Mucosa of rectum (tissue), 2 donors: ENCODE data around the gene CAMK2G.
"Not testable (repeated sequence)": the region's sequence is repeated elsewhere in the genome, so short reads cannot be mapped to it uniquely, and the experiment has no call there.

Source experiments
- H3K27ac ChIP-seq, 2 donors: one replicate each; pipeline ENCODE4 v1.7.0; 2013; ENCODE audit warnings: inconsistent platforms in 2 of 2, low read depth in 2 of 2, low read length in 2 of 2
- H3K27me3 ChIP-seq, 2 donors: one replicate each; pipeline ENCODE4 v1.7.0; 2013; ENCODE audit warnings: low read length in 2 of 2; ENCODE audit not compliant: control insufficient read depth in 2 of 2, insufficient read depth in 2 of 2
- H3K36me3 ChIP-seq, 2 donors: one replicate each; pipeline ENCODE4 v1.7.0; 2013; ENCODE audit warnings: low read length in 2 of 2; ENCODE audit not compliant: control insufficient read depth in 2 of 2, insufficient read depth in 2 of 2
- H3K4me1 ChIP-seq, 2 donors: one replicate each; pipeline ENCODE4 v1.7.0; 2013; ENCODE audit warnings: low read length in 2 of 2, mild to moderate bottlenecking in 1 of 2; ENCODE audit not compliant: control insufficient read depth in 2 of 2, insufficient read depth in 2 of 2
- H3K4me3 ChIP-seq, 2 donors: one replicate each; pipeline ENCODE4 v1.7.0; 2013; ENCODE audit warnings: low read length in 2 of 2
- H3K9ac ChIP-seq, 2 donors: one replicate each; pipeline ENCODE4 v1.7.0; 2013; ENCODE audit warnings: low read length in 2 of 2, low read depth in 1 of 2, mild to moderate bottlenecking in 1 of 2
- H3K9me3 ChIP-seq, 2 donors: one replicate each; pipeline ENCODE4 v1.7.0; 2013; ENCODE audit warnings: low read length in 2 of 2; ENCODE audit not compliant: control insufficient read depth in 2 of 2
- donor health status: healthy.
- donor health status: Normal muscosa, but diverticular disease.

CAMK2G gene

DNA sequence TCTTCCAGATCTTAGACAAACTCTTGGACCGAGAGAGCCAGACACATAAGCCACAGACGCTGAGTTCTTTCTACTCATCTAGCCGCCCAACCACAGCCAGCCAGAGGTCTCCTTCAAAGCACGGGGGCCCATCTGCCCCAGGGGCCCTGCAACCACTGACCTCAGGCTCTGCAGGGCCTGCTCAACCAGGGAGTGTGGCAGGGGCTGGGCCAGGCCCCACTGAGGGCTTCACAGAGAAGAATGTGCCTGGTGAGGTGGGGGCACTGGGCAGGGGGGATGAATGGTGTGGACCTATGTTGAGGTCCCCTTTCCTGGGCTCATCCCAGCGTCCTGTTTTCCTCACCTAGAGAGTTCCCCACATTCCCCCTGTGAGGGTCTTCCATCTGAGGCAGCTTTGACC, 77.6 kb downstream of the CAMK2G start:
- no peak overlapping the region for H3K27ac ChIP-seq
- peaks cover 84 to 86% of the 10 kb centered on the region in 2 donors for H3K36me3 ChIP-seq
- no peaks in the 10 kb centered on the region for H3K9me3 ChIP-seq
- no peaks in the 10 kb centered on the region for H3K27me3 ChIP-seq
- H3K4me3 ChIP-seq: no peak overlapping the region
- no peak overlapping the region for H3K9ac ChIP-seq
- no peaks in the 10 kb centered on the region for H3K4me1 ChIP-seq

GRCh38 chr10:73796035-73796434, 78.3 kb downstream of the CAMK2G start:
- H3K27ac ChIP-seq, H3K4me3 ChIP-seq, H3K9me3 ChIP-seq, H3K27me3 ChIP-seq, H3K9ac ChIP-seq, H3K4me1 ChIP-seq: not testable (repeated sequence)
- peaks cover 84 to 86% of the 10 kb centered on the region in 2 donors for H3K36me3 ChIP-seq

DNA sequence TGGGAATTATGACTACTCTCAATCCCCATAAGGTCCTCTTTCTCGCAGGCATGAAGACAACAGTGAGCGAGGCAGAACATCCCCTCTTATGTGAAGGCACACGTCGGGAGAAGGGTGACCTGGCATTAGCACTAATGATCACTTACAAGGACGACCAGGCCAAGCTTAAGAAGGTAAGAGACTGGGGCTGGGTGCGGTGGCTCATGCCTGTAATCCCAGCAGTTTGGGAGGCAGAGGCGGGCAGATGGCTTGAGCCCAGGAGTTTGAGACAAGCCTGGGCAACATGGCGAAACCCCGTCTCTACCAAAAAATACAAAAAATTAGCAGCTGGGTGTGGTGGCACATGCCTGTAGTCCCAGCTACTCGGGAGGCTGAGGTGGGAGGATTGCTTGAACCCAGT, 78.9 kb downstream of the CAMK2G start:
- peaks cover 84 to 85% of the 10 kb centered on the region in 2 donors for H3K36me3 ChIP-seq
- not testable (repeated sequence) for H3K4me1 ChIP-seq, H3K4me3 ChIP-seq, H3K27ac ChIP-seq, H3K9me3 ChIP-seq, H3K9ac ChIP-seq, H3K27me3 ChIP-seq

- H3K4me1 ChIP-seq: no peaks in the 10 kb centered on the region
- no peak overlapping the region for H3K4me3 ChIP-seq
- peaks cover 84 to 86% of the 10 kb centered on the region in 2 donors for H3K36me3 ChIP-seq
- no peaks in the 10 kb centered on the region for H3K9me3 ChIP-seq
- no peak overlapping the region for H3K27ac ChIP-seq
- H3K27me3 ChIP-seq: no peaks in the 10 kb centered on the region
- H3K9ac ChIP-seq: no peak overlapping the region
Observed at GRCh38 chr10:73793456-73793855, 80.9 kb downstream of the CAMK2G start.

DNA sequence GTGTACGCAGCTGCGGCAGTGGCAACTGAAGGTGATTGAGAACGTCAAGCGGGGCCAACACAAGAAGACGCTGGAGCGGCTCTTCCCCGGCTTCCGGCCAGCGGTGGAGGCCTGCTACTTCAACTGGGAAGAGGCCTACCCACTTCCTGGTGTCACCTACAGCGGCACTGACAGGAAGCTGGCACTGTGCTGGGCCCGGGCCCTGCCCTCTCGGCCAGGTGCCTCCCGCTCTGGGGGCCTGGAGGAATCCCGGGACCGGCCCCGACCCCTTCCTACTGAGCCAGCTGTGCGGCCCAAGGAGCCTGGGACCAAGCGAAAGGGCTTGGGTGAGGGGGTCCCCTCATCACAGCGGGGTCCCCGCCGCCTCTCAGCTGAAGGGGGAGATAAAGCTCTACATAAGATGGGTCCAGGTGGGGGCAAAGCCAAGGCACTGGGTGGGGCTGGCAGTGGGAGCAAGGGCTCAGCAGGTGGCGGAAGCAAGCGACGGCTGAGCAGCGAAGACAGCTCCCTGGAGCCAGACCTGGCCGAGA, 82.4 kb downstream of the CAMK2G start:
- Histone ChIP-seq H3K9me3 (no peaks in the 10 kb centered on the region), H3K9ac (no peak overlapping the region), H3K4me1 (peaks cover 4 to 5% of the 10 kb centered on the region in 2 donors), H3K4me3 (no peak overlapping the region), H3K27me3 (no peaks in the 10 kb centered on the region), H3K36me3 (peaks cover 72 to 74% of the 10 kb centered on the region in 2 donors), H3K27ac (no peak overlapping the region)

DNA sequence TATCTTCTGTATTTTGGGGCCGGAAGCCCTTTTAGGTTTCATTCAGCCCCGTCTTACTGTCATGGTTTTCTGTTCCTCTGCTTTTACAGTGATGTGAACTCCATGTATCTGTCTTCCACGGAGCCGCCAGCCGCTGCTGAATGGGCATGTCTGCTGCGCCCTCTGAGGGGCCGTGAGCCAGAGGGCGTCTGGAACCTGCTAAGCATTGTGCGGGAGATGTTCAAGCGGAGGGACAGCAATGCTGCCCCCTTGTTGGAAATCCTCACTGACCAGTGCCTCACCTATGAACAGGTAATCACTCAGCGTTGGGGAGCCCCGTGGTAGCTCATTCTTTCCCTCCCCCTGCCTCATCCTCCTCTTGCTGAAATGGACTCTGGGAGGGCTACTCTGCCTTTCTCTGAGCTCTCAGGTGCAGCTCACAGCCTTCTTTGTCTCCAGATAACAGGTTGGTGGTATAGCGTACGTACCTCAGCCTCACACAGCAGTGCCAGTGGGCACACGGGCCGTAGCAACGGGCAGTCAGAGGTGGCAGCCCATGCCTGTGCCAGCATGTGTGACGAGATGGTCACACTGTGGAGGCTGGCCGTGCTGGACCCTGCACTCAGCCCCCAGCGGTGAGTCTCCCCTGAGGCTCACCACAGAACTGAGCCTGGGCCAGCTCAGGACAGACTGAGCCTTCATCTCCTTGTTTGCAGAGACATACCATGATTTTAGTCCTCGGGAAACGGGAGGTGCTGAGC, 83.3 kb downstream of the CAMK2G start:
- Histone ChIP-seq H3K27me3 (no peaks in the 10 kb centered on the region), H3K27ac (no peak overlapping the region), H3K9me3 (no peaks in the 10 kb centered on the region), H3K4me3 (no peak overlapping the region), H3K36me3 (peaks cover 65 to 67% of the 10 kb centered on the region in 2 donors), H3K4me1 (peaks cover 10% of the 10 kb centered on the region in 2 donors), H3K9ac (no peak overlapping the region)

- Histone ChIP-seq H3K9ac (no peak overlapping the region), H3K27ac (no peak overlapping the region), H3K4me3 (no peak overlapping the region), H3K4me1 (peaks cover 14 to 15% of the 10 kb centered on the region in 2 donors), H3K36me3 (peaks cover 55% of the 10 kb centered on the region in 2 donors), H3K9me3 (no peaks in the 10 kb centered on the region), H3K27me3 (no peaks in the 10 kb centered on the region)
Observed at GRCh38 chr10:73789659-73790055, 84.7 kb downstream of the CAMK2G start.

GRCh38 chr10:73788864-73789658, 85.3 kb downstream of the CAMK2G start:
- H3K27me3 ChIP-seq: no peaks in the 10 kb centered on the region
- H3K36me3 ChIP-seq: peaks cover 49% of the 10 kb centered on the region in 2 donors
- H3K4me3 ChIP-seq: no peak overlapping the region
- no peak overlapping the region for H3K9ac ChIP-seq
- no peak overlapping the region for H3K27ac ChIP-seq
- no peaks in the 10 kb centered on the region for H3K9me3 ChIP-seq
- H3K4me1 ChIP-seq: peaks cover 16% of the 10 kb centered on the region in 2 donors

DNA sequence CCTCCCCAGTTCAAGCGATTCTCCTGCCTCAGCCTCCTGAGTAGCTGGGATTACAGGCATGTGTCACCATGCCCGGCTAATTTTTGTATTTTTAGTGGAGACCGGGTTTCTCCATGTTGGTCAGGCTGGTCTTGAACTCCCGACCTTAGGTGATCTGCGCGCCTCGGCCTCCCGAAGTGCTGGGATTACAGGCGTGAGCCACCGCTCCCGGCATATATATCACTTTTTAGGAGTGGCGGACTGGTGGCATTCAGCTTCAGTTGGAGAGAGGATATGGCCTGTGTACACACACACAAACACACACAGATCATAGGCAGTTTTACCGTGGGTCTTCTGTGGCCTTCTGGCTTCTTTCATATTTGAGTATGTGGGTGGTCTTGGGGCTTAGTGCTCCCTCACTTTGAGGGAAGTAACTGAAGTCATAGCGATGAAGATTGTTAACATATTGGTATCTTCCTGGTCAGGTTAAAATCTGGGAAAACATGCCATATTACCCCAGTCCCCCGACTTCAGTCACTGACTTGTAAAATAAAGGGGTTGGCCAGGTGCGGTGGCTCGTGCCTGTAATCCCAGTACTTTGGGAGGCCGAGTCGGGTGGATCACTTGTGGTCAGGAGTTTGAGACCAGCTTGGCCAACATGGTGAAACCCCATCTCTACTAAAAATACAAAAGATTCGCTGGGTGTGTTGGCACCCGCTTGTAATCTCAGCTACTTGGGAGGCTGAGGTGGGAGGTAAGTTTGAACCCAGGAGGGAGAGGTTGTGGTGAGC, 87.1 kb downstream of the CAMK2G start:
- Histone ChIP-seq H3K9ac (peak overlapping the region in 1 of 2 donors; percentile 6), H3K4me1 (peaks cover 24 to 29% of the 10 kb centered on the region in 2 donors), H3K36me3 (peaks cover 31% of the 10 kb centered on the region in 2 donors)
- H3K27me3 ChIP-seq, H3K27ac ChIP-seq, H3K9me3 ChIP-seq, H3K4me3 ChIP-seq: not testable (repeated sequence)
